ENCODE data around the gene CCPG1.

The CCPG1 gene

GRCh38 chr15:55318588-55319494 is 89.3 kb downstream of the CCPG1 start, which contains the start of the genes PIGB and PIGBOS1 (continued):
- TF ChIP-seq TCF4 (CRISPR knock-in tag; IDR thresholded peaks at IDR 0.05; ENCODE audit: borderline replicate concordance) (no peak), PATZ1 (CRISPR knock-in tag; IDR thresholded peaks at IDR 0.05; ENCODE audit: borderline replicate concordance) (0 out of 2 replicates have a peak, but pooled peaks have one; percentile 78), ZC3H10 (CRISPR knock-in tag; IDR thresholded peaks at IDR 0.05) (no peak), ZNF565 (CRISPR knock-in tag; conservative IDR thresholded peaks at IDR 0.05; ENCODE audit: low read depth) (no peak), BACH2 (CRISPR knock-in tag; IDR thresholded peaks at IDR 0.05; ENCODE audit: borderline replicate concordance) (no peak), ZFP3 (CRISPR knock-in tag; IDR thresholded peaks at IDR 0.05) (0 out of 2 replicates have a peak, but pooled peaks have one; percentile 17), TOX (CRISPR knock-in tag; IDR thresholded peaks at IDR 0.05; ENCODE audit: borderline replicate concordance) (no peak), OSR1 (CRISPR knock-in tag; IDR thresholded peaks at IDR 0.05) (no peak), CSDC2 (CRISPR knock-in tag; IDR thresholded peaks at IDR 0.05) (peak; percentile 57; the same call in 1 of the 2 replicates), CREB5 (CRISPR knock-in tag; IDR thresholded peaks at IDR 0.05; ENCODE audit: low read depth) (no peak), PPARA (CRISPR knock-in tag; IDR thresholded peaks at IDR 0.05; ENCODE audit: borderline replicate concordance) (no peak)
